Stimulated activated CD4-positive, alpha-beta T cell treated with anti-CD3 and anti-CD28 coated beads, Interleukin-4, amount 100 ng/mL, for 4 hours (primary cell): ENCODE results near the gene JMJD1C.
"Not testable (repeated sequence)": the region's sequence is repeated elsewhere in the genome, so short reads cannot be mapped to it uniquely, and the experiment has no call there.

ENCODE experiments used
- DNase-seq, 2 experiments: peaks; one replicate each; pipeline ENCODE4 v3.0.0-alpha.2; 2020

Gene JMJD1C

GRCh38 chr10:63155388-63156020 is 310.3 kb downstream of the JMJD1C start:
- DNase-seq, result no peak

GRCh38 chr10:63154546-63155387 is 311.0 kb downstream of the JMJD1C start:
- no peak for DNase-seq

- DNase-seq, result not testable (repeated sequence)
Observed at GRCh38 chr10:63153868-63154545, 311.8 kb downstream of the JMJD1C start.

- no peak for DNase-seq
Observed at GRCh38 chr10:63150745-63151144, 315.0 kb downstream of the JMJD1C start.

GRCh38 chr10:63146503-63146902 is 319.3 kb downstream of the JMJD1C start:
- no peak for DNase-seq

GRCh38 chr10:63145782-63146181 is 320.0 kb downstream of the JMJD1C start:
- no peak for DNase-seq

GRCh38 chr10:63143987-63144386 is 321.8 kb downstream of the JMJD1C start:
- DNase-seq, result no peak

GRCh38 chr10:63142136-63142535 is 323.6 kb downstream of the JMJD1C start:
- no peak for DNase-seq

GRCh38 chr10:63140077-63140476 is 325.7 kb downstream of the JMJD1C start:
- DNase-seq, result no peak

GRCh38 chr10:63137306-63137705 is 328.5 kb downstream of the JMJD1C start:
- no peak for DNase-seq

- DNase-seq, result no peak
Observed at GRCh38 chr10:63133821-63134557, 331.8 kb downstream of the JMJD1C start.

GRCh38 chr10:63133056-63133820 is 332.5 kb downstream of the JMJD1C start, which contains the start of gene NRBF2:
Gene NRBF2, plus strand, starts transcription at chr10:63133328. Its CDS starts 143 bp downstream, at chr10:63133471.
- peak; percentile 96 to 97 for DNase-seq

- DNase-seq, result no peak
Observed at GRCh38 chr10:63132651-63133055, 333.1 kb downstream of the JMJD1C start.

- no peak for DNase-seq
Observed at GRCh38 chr10:63129888-63130287, 335.9 kb downstream of the JMJD1C start.

GRCh38 chr10:63128443-63128842 is 337.3 kb downstream of the JMJD1C start:
- DNase-seq, result no peak

- no peak for DNase-seq
Observed at GRCh38 chr10:63125459-63125858, 340.3 kb downstream of the JMJD1C start.

GRCh38 chr10:63123727-63124362 is 341.9 kb downstream of the JMJD1C start:
- DNase-seq, result no peak

GRCh38 chr10:63120554-63120953 is 345.2 kb downstream of the JMJD1C start:
- DNase-seq, result no peak

GRCh38 chr10:63119041-63119440 is 346.7 kb downstream of the JMJD1C start:
- no peak for DNase-seq
